Fibroblast of lung (primary cell): Measurements from ENCODE around the gene STARD4. TPM values are rescaled to one million over a fixed set of nuclear protein-coding genes. Genes with fewer than 3 reads are reported as not detected.

Experiments
- DNase-seq, 2 donors: peaks; one replicate each; pipeline versions ENCODE4 v3.0.0 to v3.0.0-alpha.2; 2010; ENCODE audit warnings: low read depth in 2 of 2
- H2AFZ ChIP-seq: 2 replicates; pipeline ENCODE4 v1.5.1; 2012; ENCODE audit warnings: low read length, control low read depth, inconsistent platforms
- H3K27ac ChIP-seq: 2 replicates; pipeline ENCODE4 v1.5.1; 2011; ENCODE audit warnings: low read length, control low read depth; ENCODE audit not compliant: insufficient read depth
- H3K27me3 ChIP-seq: 2 replicates; pipeline ENCODE4 v1.5.1; 2011; ENCODE audit warnings: mild to moderate bottlenecking, low read length; ENCODE audit not compliant: control insufficient read depth, insufficient read depth
- H3K36me3 ChIP-seq: 2 replicates; pipeline ENCODE4 v1.5.1; 2011; ENCODE audit warnings: low read length; ENCODE audit not compliant: control insufficient read depth, insufficient read depth
- H3K4me1 ChIP-seq: 2 replicates; pipeline ENCODE4 v1.5.1; 2011; ENCODE audit warnings: low read length; ENCODE audit not compliant: control insufficient read depth, insufficient read depth; ENCODE audit errors: extremely low read depth
- H3K4me2 ChIP-seq: 2 replicates; pipeline ENCODE4 v1.5.1; 2011; ENCODE audit warnings: low read length, control low read depth; ENCODE audit not compliant: insufficient read depth; ENCODE audit errors: extremely low read depth
- H3K4me3 ChIP-seq, 4 experiments: fragments of 200-600 bp in 1 of 4; sonication (generic) in 1 of 4; replicated peaks in 1 of 4; 2 replicates each; pipeline ENCODE4 v1.5.1; 2011 to 2016; ENCODE audit warnings: low read length in 4 of 4, low read depth in 3 of 4, mild to moderate bottlenecking in 3 of 4, control low read depth in 2 of 4, inconsistent platforms in 1 of 4, mixed read lengths in 1 of 4; ENCODE audit not compliant: insufficient read depth in 1 of 4; ENCODE audit errors: control extremely low read depth in 1 of 4
- H3K79me2 ChIP-seq: 2 replicates; pipeline ENCODE4 v1.5.1; 2012; ENCODE audit warnings: mild to moderate bottlenecking, low read length, inconsistent platforms; ENCODE audit not compliant: control insufficient read depth, insufficient read depth
- H3K9ac ChIP-seq: 2 replicates; pipeline ENCODE4 v1.5.1; 2011; ENCODE audit warnings: mild to moderate bottlenecking, low read length, control low read depth; ENCODE audit not compliant: insufficient read depth
- H3K9me3 ChIP-seq: 2 replicates; pipeline ENCODE4 v1.5.1; 2012; ENCODE audit warnings: low read depth, low read length; ENCODE audit not compliant: control insufficient read depth, insufficient read depth
- H4K20me1 ChIP-seq: 2 replicates; pipeline ENCODE4 v1.5.1; 2011; ENCODE audit warnings: low read length; ENCODE audit not compliant: control insufficient read depth, insufficient read depth; ENCODE audit errors: extremely low read depth
- CTCF ChIP-seq, 2 donors: IDR thresholded peaks in 1 of 2; conservative IDR thresholded peaks in 1 of 2; 1 replicate in 1 of 2; 2 replicates in 1 of 2; pipeline ENCODE4 v1.5.1; 2011 to 2012; ENCODE audit warnings: low read length in 2 of 2, control low read depth in 1 of 2, inconsistent platforms in 1 of 2, low read depth in 1 of 2, mild to moderate bottlenecking in 1 of 2
- EZH2 ChIP-seq: IDR thresholded peaks from 2 replicates; pipeline ENCODE4 v1.5.1; 2012; ENCODE audit warnings: low read length, control low read depth, mild to moderate bottlenecking; ENCODE audit errors: missing control alignments
- polyA plus RNA-seq, 2 donors: library from polyadenylated mRNA; depleted of rRNA in 1 of 2; stranded (reverse) in 1 of 2; unstranded in 1 of 2; fragments of >200 nt; gene quantifications; 2 replicates each; pipeline ENCODE4 v1.2.1, GENCODE V29; 2011 to 2012; ENCODE audit warnings: missing spikeins in 1 of 2
- total RNA-seq: library from RNA; depleted of rRNA; stranded (reverse); fragments of >200 nt; gene quantifications from 2 replicates; pipeline ENCODE4 v1.2.1, GENCODE V29; 2014

The STARD4 gene
- total and polyA plus RNA-seq, 2 donors (not counting 1 experiment from before 2014, with no cell fraction given), result 74.6 to 154 TPM

- Histone ChIP-seq H3K4me2 (no peak overlapping the region), H3K27me3 (no peaks in the 10 kb centered on the region), H3K4me3 (no peak overlapping the region), H3K79me2 (no peaks in the 10 kb centered on the region), H3K9ac (no peak overlapping the region), H4K20me1 (no peaks in the 10 kb centered on the region), H3K4me1 (peaks cover 2% of the 10 kb centered on the region), H3K9me3 (no peaks in the 10 kb centered on the region), H3K27ac (no peak overlapping the region), H2AFZ (no peak overlapping the region), H3K36me3 (no peaks in the 10 kb centered on the region)
- TF ChIP-seq CTCF (conservative IDR thresholded peaks at IDR 0.05 in 1 of 2, IDR thresholded peaks at IDR 0.05 in 1 of 2; ENCODE audit: low read depth in 1 of 2, low read length in 2 of 2) (no peak), EZH2 (no peak)
- peak in 1 of 2 donors; percentile 3 for DNase-seq
These were observed 57.6 kb downstream of the STARD4 start for GRCh38 chr5:111454776-111455175.

GRCh38 chr5:111454198-111454622 lies 58.1 kb downstream of the STARD4 start:
- H4K20me1 ChIP-seq, result no peaks in the 10 kb centered on the region
- no peak overlapping the region for H3K9ac ChIP-seq
- no peak overlapping the region for H2AFZ ChIP-seq
- H3K4me2 ChIP-seq, result no peak overlapping the region
- TF ChIP-seq CTCF (conservative IDR thresholded peaks at IDR 0.05 in 1 of 2, IDR thresholded peaks at IDR 0.05 in 1 of 2; ENCODE audit: low read depth in 1 of 2, low read length in 2 of 2) (no peak), EZH2 (no peak)
- no peaks in the 10 kb centered on the region for H3K36me3 ChIP-seq
- no peaks in the 10 kb centered on the region for H3K27me3 ChIP-seq
- H3K4me3 ChIP-seq, result no peak overlapping the region
- H3K9me3 ChIP-seq, result no peaks in the 10 kb centered on the region
- no peaks in the 10 kb centered on the region for H3K79me2 ChIP-seq
- DNase-seq, result peak; percentile 73 to 77
- H3K4me1 ChIP-seq, result peaks cover 2% of the 10 kb centered on the region
- no peak overlapping the region for H3K27ac ChIP-seq

GRCh38 chr5:111453747-111454146 lies 58.6 kb downstream of the STARD4 start:
- Histone ChIP-seq H3K79me2 (no peaks in the 10 kb centered on the region), H2AFZ (no peak overlapping the region), H3K9me3 (no peaks in the 10 kb centered on the region), H3K4me3 (no peak overlapping the region), H3K27ac (no peak overlapping the region), H3K4me1 (peaks cover 2% of the 10 kb centered on the region), H3K27me3 (no peaks in the 10 kb centered on the region), H4K20me1 (no peaks in the 10 kb centered on the region), H3K4me2 (peak overlapping the region; percentile 39), H3K9ac (no peak overlapping the region), H3K36me3 (no peaks in the 10 kb centered on the region)
- DNase-seq, result peak; percentile 27 to 96
- TF ChIP-seq EZH2 (no peak), CTCF (conservative IDR thresholded peaks at IDR 0.05 in 1 of 2, IDR thresholded peaks at IDR 0.05 in 1 of 2; ENCODE audit: low read depth in 1 of 2, low read length in 2 of 2) (no peak)
